T1000 (cell line): Measurements from ENCODE around the gene BLCAP.
A peak's percentile ranks its signal among the peaks of the same experiment; 100 is the strongest.

Experiments used
- DNase-seq: peaks from one replicate; lab custom pipeline; 2025; ENCODE audit warnings: mixed read lengths; lab: John Stamatoyannopoulos, UW

BLCAP gene

GRCh38 chr20:37529214-37529967 lies 1.7 kb upstream of the BLCAP start:
- no peak for DNase-seq

- DNase-seq = no peak
Measured at GRCh38 chr20:37528446-37529213, 954 bp upstream of the BLCAP start.

DNA sequence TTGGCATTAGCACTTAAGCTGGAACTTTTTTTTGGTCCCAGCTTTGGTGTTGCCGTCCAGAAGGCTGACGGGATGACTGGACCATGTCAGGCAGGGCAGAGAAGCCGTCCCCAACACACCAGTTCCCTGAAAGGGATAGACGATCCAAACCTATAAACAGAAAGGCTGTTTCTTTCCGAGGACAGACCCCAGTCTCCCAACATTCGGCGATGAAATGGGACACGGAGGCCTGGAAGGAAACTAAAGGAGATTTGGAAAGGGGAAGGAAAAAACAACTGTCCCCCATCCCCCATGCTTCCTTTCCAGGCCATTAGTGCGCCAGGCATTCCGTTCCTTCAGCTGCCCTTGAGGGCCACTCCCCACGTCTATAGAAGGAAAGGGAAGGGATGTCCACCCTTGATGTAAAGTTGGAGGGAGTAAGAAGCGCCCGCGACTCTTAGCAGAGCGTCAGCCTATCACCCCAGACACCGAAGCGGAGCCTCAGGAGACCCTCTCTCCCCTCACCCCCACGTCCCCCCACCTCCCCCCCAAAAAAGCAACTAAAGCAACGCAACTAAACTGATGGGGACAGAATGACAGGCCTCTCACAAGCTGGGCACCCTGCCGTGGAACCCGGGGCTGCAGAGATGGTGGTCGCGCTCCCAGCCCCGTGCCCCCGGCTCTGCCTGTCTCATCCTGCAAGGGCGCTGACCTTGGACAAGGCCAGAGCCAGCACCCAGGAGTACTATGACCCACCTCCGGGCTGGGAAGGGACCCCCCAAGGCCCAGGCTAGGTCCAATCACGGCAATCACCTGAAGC lies 638 bp downstream of the BLCAP start:
- no peak for DNase-seq

GRCh38 chr20:37526238-37526838 lies 1.3 kb downstream of the BLCAP start:
- peak; percentile 22 for DNase-seq

- DNase-seq = no peak
Measured at GRCh38 chr20:37525810-37526209, 1.9 kb downstream of the BLCAP start.

DNA sequence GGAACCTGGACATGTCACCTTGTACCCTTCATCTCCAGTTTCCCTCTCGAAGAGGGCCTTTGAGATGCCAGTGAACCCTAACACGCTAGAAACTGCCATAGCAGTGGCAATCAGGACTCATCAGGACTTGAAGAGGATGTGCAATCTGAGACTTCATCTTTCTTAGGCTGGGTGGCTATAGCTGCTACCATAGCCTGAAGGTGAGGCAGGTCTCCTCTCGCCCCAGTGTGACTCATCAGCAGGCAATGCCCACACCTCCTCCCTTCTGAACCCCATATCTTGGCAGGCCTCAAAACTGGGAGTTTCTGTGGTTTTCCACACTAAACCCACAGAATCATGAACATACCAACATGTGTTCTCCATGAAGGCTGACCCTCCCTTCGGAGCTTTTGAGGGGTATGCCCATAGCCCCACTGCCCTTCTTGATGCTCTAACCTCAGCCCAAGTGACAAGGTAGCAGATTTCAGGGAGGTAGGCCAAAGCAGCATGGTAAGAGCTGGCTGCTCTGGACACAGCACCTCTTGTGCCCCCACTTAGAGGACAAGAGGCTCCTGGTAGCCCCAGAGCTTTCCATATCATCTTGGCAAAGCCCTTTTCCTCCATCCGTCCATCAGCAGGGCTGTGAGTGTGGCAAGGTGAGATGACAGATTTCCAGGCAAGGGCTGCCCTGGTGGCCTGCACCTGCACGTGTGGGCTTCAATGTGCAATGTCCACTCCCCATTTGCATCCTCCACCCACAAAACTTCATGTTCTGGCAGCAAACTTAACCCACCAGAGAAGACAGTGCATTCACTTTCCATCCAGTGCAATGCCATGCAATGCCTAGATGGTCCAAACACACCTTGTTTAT lies 2.6 kb downstream of the BLCAP start:
- DNase-seq = no peak

- DNase-seq = no peak
Measured at GRCh38 chr20:37523911-37524700, 3.6 kb downstream of the BLCAP start.

GRCh38 chr20:37523012-37523391 lies 4.7 kb downstream of the BLCAP start:
- DNase-seq = no peak

GRCh38 chr20:37522260-37523011 lies 5.2 kb downstream of the BLCAP start:
- no peak for DNase-seq

DNA sequence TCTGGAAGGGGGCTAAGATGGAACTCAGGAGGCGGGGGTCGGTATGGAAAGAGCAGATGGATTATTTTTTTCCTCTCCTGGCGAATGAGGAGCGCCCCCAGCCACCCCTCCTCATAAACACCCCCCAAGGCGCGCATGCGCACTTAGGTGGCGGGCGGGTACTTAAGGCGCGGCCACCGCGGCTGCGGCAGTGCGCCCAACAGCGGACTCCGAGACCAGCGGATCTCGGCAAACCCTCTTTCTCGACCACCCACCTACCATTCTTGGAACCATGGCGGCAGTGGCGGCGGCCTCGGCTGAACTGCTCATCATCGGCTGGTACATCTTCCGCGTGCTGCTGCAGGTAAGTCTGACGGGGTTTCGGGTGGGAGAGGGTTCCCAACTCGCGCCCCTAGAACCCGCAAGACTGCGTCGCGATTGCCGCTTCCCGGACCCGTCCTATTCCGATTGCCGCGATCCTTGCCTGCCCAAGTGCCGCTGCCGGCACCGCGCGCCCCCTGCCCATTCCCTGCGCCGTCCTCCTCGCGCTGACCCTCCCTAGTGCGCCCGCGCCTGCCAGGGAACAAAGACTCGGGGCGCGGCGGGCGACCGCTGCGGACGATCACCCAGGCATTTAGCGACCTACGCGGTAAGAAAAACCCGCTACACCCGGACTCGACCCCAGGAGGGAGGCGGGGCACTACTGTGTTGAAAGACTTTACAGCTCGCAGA lies 6.5 kb downstream of the BLCAP start, which contains the start of gene NNAT:
Gene NNAT, plus strand, starts transcription at position 190 of the 711 bp plus-strand sequence. Its CDS starts 82 bp downstream, at position 272.
- no peak for DNase-seq

GRCh38 chr20:37520419-37520955 lies 7.2 kb downstream of the BLCAP start:
- no peak for DNase-seq

- no peak for DNase-seq
Measured at GRCh38 chr20:37519508-37520418, 7.9 kb downstream of the BLCAP start.

DNA sequence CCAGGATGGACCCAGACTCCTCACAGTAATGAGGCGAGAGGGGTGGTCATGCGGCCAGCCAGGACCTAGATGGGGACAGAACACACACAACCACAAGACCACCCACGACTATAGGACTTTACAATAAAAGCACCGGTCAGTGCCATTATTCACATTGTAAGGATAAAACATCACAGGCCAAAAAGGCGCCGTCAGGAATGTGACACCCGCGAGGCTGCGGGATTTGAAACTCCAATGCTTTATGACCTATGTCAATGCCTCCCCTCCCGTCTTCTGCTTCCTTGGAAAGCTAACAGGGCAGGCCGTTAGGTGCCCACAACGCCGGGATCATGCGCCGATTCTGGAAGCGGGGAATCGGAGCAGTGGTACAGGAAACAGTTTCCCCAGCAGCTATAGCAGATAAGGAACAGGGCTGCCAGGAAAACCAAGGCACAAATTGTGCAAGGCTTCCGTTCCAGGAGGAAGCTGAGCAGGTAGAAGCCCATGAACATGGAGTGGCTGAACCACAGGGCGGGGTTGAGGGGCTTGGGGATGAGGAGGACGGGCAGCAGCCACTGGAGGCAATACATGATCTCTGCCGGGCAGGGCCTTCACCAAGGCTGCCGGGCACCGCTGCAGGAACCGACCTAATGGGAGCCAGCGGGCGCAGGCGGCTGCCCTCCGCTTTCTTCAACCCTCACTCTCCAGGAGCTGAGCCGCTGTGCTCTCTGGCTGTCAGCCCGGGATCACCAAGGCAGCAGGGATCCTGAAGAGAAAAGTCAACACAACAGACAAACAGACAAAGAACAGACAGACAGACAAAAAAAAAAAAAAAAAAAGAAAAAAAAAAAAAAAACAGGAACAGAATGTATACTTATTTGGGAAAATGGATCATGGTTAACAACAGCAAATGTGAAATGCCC lies 8.8 kb downstream of the BLCAP start:
- DNase-seq = no peak

DNA sequence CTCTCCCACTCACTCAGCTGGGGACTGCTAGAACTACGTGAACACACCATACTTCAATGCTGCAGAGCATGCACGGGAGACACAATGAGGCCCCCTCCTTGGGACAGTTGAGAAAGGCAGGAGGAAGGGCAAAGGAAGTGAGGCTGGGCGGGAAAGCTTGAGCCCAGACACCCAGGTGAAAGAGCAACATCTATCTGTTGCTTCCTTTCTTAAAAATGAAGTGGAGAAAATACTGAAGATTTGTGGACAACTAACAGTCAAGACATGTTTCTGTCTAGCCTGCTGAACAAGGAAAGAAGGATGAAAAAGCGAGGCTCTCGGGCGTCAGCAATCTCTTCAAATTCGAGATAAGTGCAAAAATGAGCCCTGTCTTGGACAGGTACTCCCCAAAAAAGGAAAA lies 9.6 kb downstream of the BLCAP start:
- DNase-seq = no peak

- no peak for DNase-seq
Measured at GRCh38 chr20:37516811-37517750, 10.6 kb downstream of the BLCAP start.
